ENCODE data around the gene CD99. TPM values are rescaled to one million over a fixed set of nuclear protein-coding genes. Genes with fewer than 3 reads are reported as not detected.
"Not testable (repeated sequence)": the region's sequence is repeated elsewhere in the genome, so short reads cannot be mapped to it uniquely, and the experiment has no call there.

Gene CD99
- total RNA-seq, 2 donors from 2014 or later = 384 to 1,041 TPM

DNA sequence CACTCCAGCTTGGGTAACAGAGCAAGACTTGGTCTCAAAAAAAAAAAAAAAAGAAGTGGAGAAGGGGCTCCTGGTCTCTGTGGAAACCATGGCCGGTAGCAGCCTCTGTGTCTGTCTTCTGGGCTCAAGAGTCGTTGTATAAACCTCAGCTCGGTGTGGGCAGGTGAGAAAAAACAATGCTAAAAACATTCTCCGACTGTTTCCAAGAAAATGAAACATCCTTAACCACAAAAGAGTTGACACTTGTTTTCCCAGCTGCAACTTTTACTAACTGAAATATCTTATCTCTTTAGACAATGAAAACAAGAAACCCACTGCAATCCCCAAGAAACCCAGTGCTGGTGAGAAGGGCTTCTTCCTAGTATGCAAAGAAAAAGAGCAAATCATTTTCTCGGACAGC, 26.2 kb downstream of the CD99 start:
- Histone ChIP-seq H3K9me3 (no peaks in the 10 kb centered on the region), H3K4me3 (no peak overlapping the region), H3K4me1 (replicated peaks) (no peaks in the 10 kb centered on the region), H3K27me3 (replicated peaks; ENCODE audit: insufficient read depth) (no peaks in the 10 kb centered on the region), H3K27ac (no peak overlapping the region), H3K36me3 (peaks cover 0 to 20% of the 10 kb centered on the region in 2 donors)
- WGBS = 59% methylated on average over 5 of the region's 5 CpGs
- intact Hi-C loops (cut with DNase I) = no loop called here
- no peak for DNase-seq (ENCODE audit: low spot score)
- TF ChIP-seq, protein P1, sequence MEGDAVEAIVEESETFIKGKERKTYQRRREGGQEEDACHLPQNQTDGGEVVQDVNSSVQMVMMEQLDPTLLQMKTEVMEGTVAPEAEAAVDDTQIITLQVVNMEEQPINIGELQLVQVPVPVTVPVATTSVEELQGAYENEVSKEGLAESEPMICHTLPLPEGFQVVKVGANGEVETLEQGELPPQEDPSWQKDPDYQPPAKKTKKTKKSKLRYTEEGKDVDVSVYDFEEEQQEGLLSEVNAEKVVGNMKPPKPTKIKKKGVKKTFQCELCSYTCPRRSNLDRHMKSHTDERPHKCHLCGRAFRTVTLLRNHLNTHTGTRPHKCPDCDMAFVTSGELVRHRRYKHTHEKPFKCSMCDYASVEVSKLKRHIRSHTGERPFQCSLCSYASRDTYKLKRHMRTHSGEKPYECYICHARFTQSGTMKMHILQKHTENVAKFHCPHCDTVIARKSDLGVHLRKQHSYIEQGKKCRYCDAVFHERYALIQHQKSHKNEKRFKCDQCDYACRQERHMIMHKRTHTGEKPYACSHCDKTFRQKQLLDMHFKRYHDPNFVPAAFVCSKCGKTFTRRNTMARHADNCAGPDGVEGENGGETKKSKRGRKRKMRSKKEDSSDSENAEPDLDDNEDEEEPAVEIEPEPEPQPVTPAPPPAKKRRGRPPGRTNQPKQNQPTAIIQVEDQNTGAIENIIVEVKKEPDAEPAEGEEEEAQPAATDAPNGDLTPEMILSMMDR (IDR thresholded peaks at IDR 0.05) = no peak
- TF ChIP-seq POLR2A (IDR thresholded peaks at IDR 0.05) = no peak
- TF ChIP-seq POLR2AphosphoS5 (IDR thresholded peaks at IDR 0.05) = no peak

DNA sequence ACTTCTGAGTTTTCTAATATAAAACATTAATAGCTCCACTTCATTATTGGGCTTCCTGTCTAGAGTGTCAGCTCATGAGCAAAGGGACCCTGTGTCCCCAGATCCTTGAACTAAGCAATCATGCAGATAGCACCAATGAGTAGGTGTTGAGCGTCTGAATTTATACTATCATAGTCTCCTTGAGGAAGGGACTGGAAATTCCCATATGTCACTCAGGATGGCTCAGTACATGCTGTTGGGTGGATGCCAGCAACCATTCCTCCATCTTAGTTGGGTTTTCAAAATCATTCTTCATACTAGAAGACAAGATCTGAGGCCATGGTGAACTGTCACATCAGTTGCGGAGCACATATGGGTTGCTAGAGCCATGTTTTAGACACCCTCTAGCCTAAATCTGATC, 27.7 kb downstream of the CD99 start:
- no peak for TF ChIP-seq POLR2AphosphoS5 (IDR thresholded peaks at IDR 0.05)
- TF ChIP-seq, protein P1 (IDR thresholded peaks at IDR 0.05) = no peak
- TF ChIP-seq POLR2A (IDR thresholded peaks at IDR 0.05) = no peak
- H3K36me3 ChIP-seq = peaks cover 0 to 35% of the 10 kb centered on the region in 2 donors
- no peak overlapping the region for H3K27ac ChIP-seq
- H3K4me3 ChIP-seq = no peak overlapping the region
- WGBS = 100% methylated on average over 2 of the region's 2 CpGs
- H3K27me3 ChIP-seq (replicated peaks; ENCODE audit: insufficient read depth) = no peaks in the 10 kb centered on the region
- H3K9me3 ChIP-seq = no peaks in the 10 kb centered on the region
- intact Hi-C loops (cut with DNase I) = no loop called here
- no peak for DNase-seq (ENCODE audit: low spot score)
- no peaks in the 10 kb centered on the region for H3K4me1 ChIP-seq (replicated peaks)

DNA sequence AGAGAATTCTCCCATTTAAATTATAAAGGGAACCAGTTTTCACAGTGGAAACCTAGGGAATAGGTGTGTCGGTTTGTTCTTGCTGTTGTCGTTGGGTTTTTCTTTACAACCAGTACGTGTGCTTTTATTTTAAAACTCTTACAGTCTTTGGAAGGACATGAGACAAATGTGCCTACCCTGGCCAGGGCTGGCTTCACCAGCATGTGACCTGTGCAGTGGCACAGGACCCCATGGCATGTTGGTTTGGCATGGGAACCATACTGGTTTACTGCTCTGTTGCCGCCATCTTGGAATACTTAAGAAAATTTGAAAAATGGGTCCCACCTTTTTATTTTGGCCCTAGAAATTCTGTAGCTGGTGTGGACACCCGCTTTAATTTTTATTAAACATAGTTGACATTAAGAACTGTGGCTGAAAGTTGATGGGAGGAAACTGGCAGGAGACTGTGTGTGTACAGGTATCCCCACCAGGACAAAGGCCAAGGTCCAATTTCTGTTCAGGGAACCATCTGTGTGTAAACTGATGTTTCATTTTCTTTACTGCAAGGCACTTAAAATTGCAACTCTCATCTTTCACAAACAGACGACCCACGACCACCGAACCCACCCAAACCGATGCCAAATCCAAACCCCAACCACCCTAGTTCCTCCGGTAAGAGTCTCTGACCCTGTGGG, 28.8 kb downstream of the CD99 start:
- DNase-seq (ENCODE audit: low spot score) = no peak
- intact Hi-C loops (cut with DNase I) = no loop called here
- Histone ChIP-seq H3K4me1 (replicated peaks) (no peaks in the 10 kb centered on the region), H3K27ac (no peak overlapping the region), H3K9me3 (no peaks in the 10 kb centered on the region), H3K36me3 (peaks cover 0 to 40% of the 10 kb centered on the region in 2 donors), H3K27me3 (replicated peaks; ENCODE audit: insufficient read depth) (no peaks in the 10 kb centered on the region), H3K4me3 (no peak overlapping the region)
- 96% methylated on average over 10 of the region's 10 CpGs for WGBS
- no peak for TF ChIP-seq POLR2A (IDR thresholded peaks at IDR 0.05)
- TF ChIP-seq POLR2AphosphoS5 (IDR thresholded peaks at IDR 0.05) = no peak
- TF ChIP-seq, protein P1 (IDR thresholded peaks at IDR 0.05) = no peak

DNA sequence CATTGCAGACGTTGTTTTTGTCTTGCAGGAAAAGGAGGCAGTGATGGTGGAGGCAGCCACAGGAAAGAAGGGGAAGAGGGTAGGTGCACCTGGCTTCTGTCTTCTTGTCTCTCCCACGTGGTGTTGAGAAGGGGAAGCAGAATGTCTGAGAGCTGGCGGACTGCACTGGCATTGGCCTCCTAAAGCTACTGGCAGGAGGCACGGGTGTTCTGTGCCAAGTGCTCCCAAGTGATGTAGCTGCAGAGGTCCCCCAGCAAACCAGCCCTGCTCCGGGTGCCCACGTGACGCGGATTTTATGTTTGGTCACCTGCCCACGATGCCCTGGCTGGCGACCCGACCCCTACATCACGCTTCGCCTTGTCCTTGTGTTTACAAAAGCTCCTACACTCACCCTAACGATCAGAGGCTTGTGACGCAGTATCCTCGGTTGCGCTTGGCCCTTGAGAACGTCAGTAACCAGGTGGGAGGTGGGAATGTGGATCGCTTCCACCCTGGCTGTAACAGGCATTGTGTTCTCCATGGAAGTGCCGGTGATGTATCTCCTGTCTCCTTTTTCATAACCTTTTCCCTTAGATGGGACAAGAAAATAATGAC, 32.3 kb downstream of the CD99 start:
- Histone ChIP-seq H3K4me3 (no peak overlapping the region), H3K36me3 (peaks cover 0 to 37% of the 10 kb centered on the region in 2 donors), H3K27me3 (replicated peaks; ENCODE audit: insufficient read depth) (no peaks in the 10 kb centered on the region), H3K4me1 (replicated peaks) (no peaks in the 10 kb centered on the region), H3K9me3 (no peaks in the 10 kb centered on the region), H3K27ac (no peak overlapping the region)
- TF ChIP-seq POLR2AphosphoS5 (IDR thresholded peaks at IDR 0.05) (no peak), POLR2A (IDR thresholded peaks at IDR 0.05) (no peak)
- TF ChIP-seq, protein P1 (IDR thresholded peaks at IDR 0.05) = no peak
- 89% methylated on average over 20 of the region's 20 CpGs for WGBS
- no peak for DNase-seq (ENCODE audit: low spot score)
- intact Hi-C loops (cut with DNase I) = no loop called here

DNA sequence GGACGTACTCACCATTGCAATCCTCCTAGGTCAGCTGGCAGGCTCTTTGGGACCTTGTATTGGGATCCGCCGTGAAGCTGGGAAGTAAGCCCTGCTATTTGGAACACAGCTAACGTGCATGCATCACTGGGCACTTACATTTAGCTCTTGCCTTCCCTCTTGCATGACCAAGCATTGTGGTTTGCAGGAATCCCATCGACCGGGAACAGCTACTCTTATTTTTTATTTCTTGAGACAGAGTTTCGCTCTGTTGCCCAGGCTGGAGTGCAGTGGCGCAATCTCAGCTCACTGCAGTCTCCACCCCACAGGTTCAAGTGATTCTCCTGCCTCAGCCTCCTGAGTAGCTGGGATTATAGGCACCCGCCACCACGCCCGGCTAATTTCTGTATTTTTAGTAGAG, 36.2 kb downstream of the CD99 start:
- H3K4me3 ChIP-seq; intact Hi-C loops (cut with DNase I); H3K9me3 ChIP-seq; H3K27me3 ChIP-seq (replicated peaks; ENCODE audit: insufficient read depth); DNase-seq (ENCODE audit: low spot score); H3K27ac ChIP-seq; H3K4me1 ChIP-seq (replicated peaks): not testable (repeated sequence)
- peaks cover 0 to 35% of the 10 kb centered on the region in 2 donors for H3K36me3 ChIP-seq
- 95% methylated on average over 11 of the region's 11 CpGs for WGBS
